Spleen (tissue), 7 donors: ENCODE measurements around the gene DDI1.

Source experiments
- CTCF ChIP-seq, 11 experiments: fragments of 200-600 bp in 7 of 11; fragments of 450-650 bp in 4 of 11; sonication (generic) in 4 of 11; IDR thresholded peaks in 8 of 11; conservative IDR thresholded peaks in 3 of 11; 1 replicate in 7 of 11; 2 replicates in 4 of 11; pipeline versions ENCODE4 v1.4.0 to v1.8.0; 2016 to 2021; ENCODE audit warnings: antibody characterized with exemption in 11 of 11, inconsistent platforms in 4 of 11, mild to moderate bottlenecking in 1 of 11
- POLR2A ChIP-seq, 3 donors: fragments of 450-650 bp; IDR thresholded peaks; one replicate each; pipeline ENCODE4 v1.5.1; 2017; ENCODE audit warnings: antibody characterized with exemption in 3 of 3, mild to moderate bottlenecking in 1 of 3
- donor health status: DM: no; HTN: no; CAD: no; lungs with moderate emphysema.
- donor health status: DM: no; HTN: no; CAD: no.
- donor health status: DM: no; HTN: no; CAD: no.

- TF ChIP-seq POLR2A (IDR thresholded peaks at IDR 0.05) (no peak), CTCF (IDR thresholded peaks at IDR 0.05 in 8 of 11, conservative IDR thresholded peaks at IDR 0.05 in 3 of 11) (no peak)
These were observed 39.4 kb upstream of the DDI1 start for GRCh38 chr11:103997082-103997481.
